ENCODE data around the gene PPP2R2B. TPM values are rescaled to one million over a fixed set of nuclear protein-coding genes. Genes with fewer than 3 reads are reported as not detected.

PPP2R2B gene
- total RNA-seq, 2 donors from 2014 or later: 9.5 to 29.8 TPM

- H3K9me3 ChIP-seq: no peaks in the 10 kb centered on the region
- H3K4me1 ChIP-seq (ENCODE audit: control insufficient read depth in 1 of 2, low read depth in 2 of 2): peaks cover 38 to 67% of the 10 kb centered on the region in 2 donors
- ATAC-seq (ENCODE audit: insufficient number of reproducible peaks, low FRiP score, low read depth): no peak
- DNase-seq (ENCODE audit: low spot score): no peak
- no peak overlapping the region for H3K4me3 ChIP-seq
- H3K36me3 ChIP-seq: no peaks in the 10 kb centered on the region
- TF ChIP-seq CTCF (IDR thresholded peaks at IDR 0.05): no peak
- H3K27ac ChIP-seq: peak overlapping the region; percentile 67 to 68
- no peaks in the 10 kb centered on the region for H3K27me3 ChIP-seq (replicated peaks; ENCODE audit: insufficient read depth)
These were observed 81.6 kb downstream of the PPP2R2B start for GRCh38 chr5:146796911-146797310.

GRCh38 chr5:146796144-146796543 is 82.4 kb downstream of the PPP2R2B start:
- no peak for DNase-seq (ENCODE audit: low spot score)
- no peak for TF ChIP-seq CTCF (IDR thresholded peaks at IDR 0.05)
- Histone ChIP-seq H3K27me3 (replicated peaks; ENCODE audit: insufficient read depth) (no peaks in the 10 kb centered on the region), H3K4me1 (ENCODE audit: control insufficient read depth in 1 of 2, low read depth in 2 of 2) (peaks cover 38 to 67% of the 10 kb centered on the region in 2 donors), H3K36me3 (no peaks in the 10 kb centered on the region), H3K27ac (peak overlapping the region; percentile 34 to 67), H3K4me3 (no peak overlapping the region), H3K9me3 (no peaks in the 10 kb centered on the region)
- no peak for ATAC-seq (ENCODE audit: insufficient number of reproducible peaks, low FRiP score, low read depth)

- Histone ChIP-seq H3K4me1 (ENCODE audit: control insufficient read depth in 1 of 2, low read depth in 2 of 2) (peaks cover 38 to 67% of the 10 kb centered on the region in 2 donors), H3K4me3 (peak overlapping the region; percentile 46), H3K9me3 (no peaks in the 10 kb centered on the region), H3K36me3 (no peaks in the 10 kb centered on the region), H3K27ac (peak overlapping the region; percentile 45 to 58), H3K27me3 (replicated peaks; ENCODE audit: insufficient read depth) (no peaks in the 10 kb centered on the region)
- DNase-seq (ENCODE audit: low spot score) (no peak), ATAC-seq (ENCODE audit: insufficient number of reproducible peaks, low FRiP score, low read depth) (peak; percentile 39)
- no peak for TF ChIP-seq CTCF (IDR thresholded peaks at IDR 0.05)
These were observed 84.1 kb downstream of the PPP2R2B start for GRCh38 chr5:146794326-146795029.

GRCh38 chr5:146793709-146794108 is 84.8 kb downstream of the PPP2R2B start:
- no peak for TF ChIP-seq CTCF (IDR thresholded peaks at IDR 0.05)

GRCh38 chr5:146791471-146791870 is 87.1 kb downstream of the PPP2R2B start:
- DNase-seq (ENCODE audit: low spot score): no peak
- ATAC-seq (ENCODE audit: insufficient number of reproducible peaks, low FRiP score, low read depth): no peak

More at GRCh38 chr5:146793709-146794108, 84.8 kb downstream of the PPP2R2B start:
- Histone ChIP-seq H3K36me3 (no peaks in the 10 kb centered on the region), H3K9me3 (no peaks in the 10 kb centered on the region), H3K27me3 (replicated peaks; ENCODE audit: insufficient read depth) (no peaks in the 10 kb centered on the region), H3K4me1 (ENCODE audit: control insufficient read depth in 1 of 2, low read depth in 2 of 2) (peaks cover 38 to 68% of the 10 kb centered on the region in 2 donors), H3K4me3 (no peak overlapping the region), H3K27ac (peak overlapping the region; percentile 24 to 58)
- DNase-seq (ENCODE audit: low spot score) (no peak), ATAC-seq (ENCODE audit: insufficient number of reproducible peaks, low FRiP score, low read depth) (no peak)

More at GRCh38 chr5:146791471-146791870, 87.1 kb downstream of the PPP2R2B start:
- no peaks in the 10 kb centered on the region for H3K9me3 ChIP-seq
- no peak overlapping the region for H3K4me3 ChIP-seq
- no peaks in the 10 kb centered on the region for H3K27me3 ChIP-seq (replicated peaks; ENCODE audit: insufficient read depth)
- H3K4me1 ChIP-seq (ENCODE audit: control insufficient read depth in 1 of 2, low read depth in 2 of 2): peaks cover 22 to 50% of the 10 kb centered on the region in 2 donors
- no peak overlapping the region for H3K27ac ChIP-seq
- no peak for TF ChIP-seq CTCF (IDR thresholded peaks at IDR 0.05)
- no peaks in the 10 kb centered on the region for H3K36me3 ChIP-seq

All from thoracic aorta (tissue), 2 donors.